Measurements from ENCODE around the gene ITGA2B.

Gene ITGA2B

GRCh38 chr17:44363613-44364159 lies 25.8 kb downstream of the ITGA2B start, which contains the start of gene FAM171A2:
Gene FAM171A2, minus strand, starts transcription at chr17:44363853. Its CDS starts 139 bp downstream, at chr17:44363714.
- TF ChIP-seq CTCF (IDR thresholded peaks at IDR 0.05) (peak; percentile 95), ZFX (IDR thresholded peaks at IDR 0.05; ENCODE audit: borderline replicate concordance) (no peak)
- H3K27ac ChIP-seq = peak within 1 kb of the TSS; percentile 27; the same call in 1 of the 2 replicates

- H3K27ac ChIP-seq = peak overlapping the region; percentile 27; the same call in 1 of the 2 replicates
- no peak for TF ChIP-seq ZFX (IDR thresholded peaks at IDR 0.05; ENCODE audit: borderline replicate concordance)
- TF ChIP-seq CTCF (IDR thresholded peaks at IDR 0.05) = no peak
These were observed 26.4 kb downstream of the ITGA2B start for GRCh38 chr17:44362949-44363612.

GRCh38 chr17:44362459-44362948 lies 26.9 kb downstream of the ITGA2B start:
- H3K27ac ChIP-seq = no peak overlapping the region
- TF ChIP-seq CTCF (IDR thresholded peaks at IDR 0.05) = no peak
- TF ChIP-seq ZFX (IDR thresholded peaks at IDR 0.05; ENCODE audit: borderline replicate concordance) = no peak

- TF ChIP-seq CTCF (IDR thresholded peaks at IDR 0.05) (no peak), ZFX (IDR thresholded peaks at IDR 0.05; ENCODE audit: borderline replicate concordance) (no peak)
- no peak overlapping the region for H3K27ac ChIP-seq
These were observed 27.9 kb downstream of the ITGA2B start for GRCh38 chr17:44361292-44362260.

- H3K27ac ChIP-seq = no peak overlapping the region
- TF ChIP-seq ZFX (IDR thresholded peaks at IDR 0.05; ENCODE audit: borderline replicate concordance) = no peak
- no peak for TF ChIP-seq CTCF (IDR thresholded peaks at IDR 0.05)
These were observed 28.6 kb downstream of the ITGA2B start for GRCh38 chr17:44360826-44361225.

- no peak overlapping the region for H3K27ac ChIP-seq
- no peak for TF ChIP-seq CTCF (IDR thresholded peaks at IDR 0.05)
- no peak for TF ChIP-seq ZFX (IDR thresholded peaks at IDR 0.05; ENCODE audit: borderline replicate concordance)
These were observed 29.3 kb downstream of the ITGA2B start for GRCh38 chr17:44360144-44360533.
